Astrocyte (in vitro differentiated cells and primary cell): ENCODE measurements around the gene RALGAPB.

ENCODE experiments used
- CTCF ChIP-seq: IDR thresholded peaks from 2 replicates; pipeline ENCODE4 v1.5.1; 2011; ENCODE audit warnings: low read depth, mild to moderate bottlenecking, inconsistent platforms, low read length, moderate library complexity; ENCODE audit not compliant: insufficient read depth
- EZH2 ChIP-seq: IDR thresholded peaks from 2 replicates; pipeline ENCODE4 v1.6.1; 2012; ENCODE audit warnings: mild to moderate bottlenecking, low read length, inconsistent platforms; ENCODE audit not compliant: insufficient read depth

- TF ChIP-seq CTCF (no peak), EZH2 (no peak)
These were observed 30.7 kb upstream of the RALGAPB start for GRCh38 chr20:38441916-38442315.
